Measurements from ENCODE around the gene GPLD1.

Gene GPLD1

DNA sequence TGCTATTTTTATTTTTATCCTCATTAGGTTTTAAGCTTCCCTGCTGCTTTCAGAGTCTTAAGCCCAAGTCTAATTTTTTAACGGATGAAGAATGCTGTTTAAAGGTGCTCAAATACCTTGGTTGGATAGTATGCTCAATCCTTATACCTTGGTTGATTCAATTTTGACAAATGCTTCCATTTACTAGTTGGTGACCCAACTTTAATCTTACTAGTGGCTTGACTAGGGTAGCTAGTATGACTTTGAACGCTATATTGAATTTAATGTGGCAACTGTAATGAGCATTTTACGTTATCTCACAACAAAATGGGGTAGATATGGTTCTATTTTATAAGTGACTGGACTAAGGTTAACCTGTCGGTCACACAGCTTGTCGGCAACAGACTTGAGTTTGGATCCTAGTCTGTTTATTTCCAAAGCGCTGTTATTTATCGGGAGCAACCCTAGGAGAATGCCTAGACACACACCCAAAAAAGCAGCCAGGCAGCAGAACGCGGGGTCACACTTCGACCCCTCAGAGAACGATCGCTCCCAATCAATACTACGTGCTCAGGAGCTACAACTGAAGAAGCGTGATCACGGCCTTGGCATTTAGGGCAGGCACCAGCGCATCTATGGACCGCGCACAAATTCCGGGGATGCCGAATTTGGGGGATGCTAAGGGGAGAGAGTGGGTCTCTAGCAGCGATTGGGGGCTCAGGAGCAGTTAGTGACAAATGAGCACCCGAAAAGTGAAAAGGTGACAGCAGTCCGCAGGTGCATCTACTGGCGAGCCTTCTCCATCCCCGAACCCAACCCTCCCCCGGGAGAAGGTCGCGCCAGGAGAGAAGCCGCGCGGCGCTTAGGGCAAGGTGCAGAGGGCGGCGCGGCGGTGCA, 4.8 kb upstream of the GPLD1 start:
- TF ChIP-seq CREB5 (CRISPR knock-in tag; IDR thresholded peaks at IDR 0.05; ENCODE audit: low read depth) (no peak), PATZ1 (CRISPR knock-in tag; IDR thresholded peaks at IDR 0.05; ENCODE audit: borderline replicate concordance) (no peak), ZNF70 (CRISPR knock-in tag; IDR thresholded peaks at IDR 0.05) (no peak), ISL1 (CRISPR knock-in tag; IDR thresholded peaks at IDR 0.05) (no peak), TCF4 (CRISPR knock-in tag; IDR thresholded peaks at IDR 0.05; ENCODE audit: borderline replicate concordance) (no peak), ZFP30 (CRISPR knock-in tag; IDR thresholded peaks at IDR 0.05) (no peak), TOX (CRISPR knock-in tag; IDR thresholded peaks at IDR 0.05; ENCODE audit: borderline replicate concordance) (no peak), ARNTL (CRISPR knock-in tag; IDR thresholded peaks at IDR 0.05; ENCODE audit: borderline replicate concordance, low read depth) (no peak), ZNF8 (CRISPR knock-in tag; IDR thresholded peaks at IDR 0.05) (no peak), ZC3H10 (CRISPR knock-in tag; IDR thresholded peaks at IDR 0.05) (no peak), ZFP3 (CRISPR knock-in tag; IDR thresholded peaks at IDR 0.05) (no peak), CSRNP3 (CRISPR knock-in tag; IDR thresholded peaks at IDR 0.05) (no peak), SNAI2 (CRISPR knock-in tag; IDR thresholded peaks at IDR 0.05) (no peak), BACH2 (CRISPR knock-in tag; IDR thresholded peaks at IDR 0.05; ENCODE audit: borderline replicate concordance) (no peak)
- TF ChIP-seq, protein P1, sequence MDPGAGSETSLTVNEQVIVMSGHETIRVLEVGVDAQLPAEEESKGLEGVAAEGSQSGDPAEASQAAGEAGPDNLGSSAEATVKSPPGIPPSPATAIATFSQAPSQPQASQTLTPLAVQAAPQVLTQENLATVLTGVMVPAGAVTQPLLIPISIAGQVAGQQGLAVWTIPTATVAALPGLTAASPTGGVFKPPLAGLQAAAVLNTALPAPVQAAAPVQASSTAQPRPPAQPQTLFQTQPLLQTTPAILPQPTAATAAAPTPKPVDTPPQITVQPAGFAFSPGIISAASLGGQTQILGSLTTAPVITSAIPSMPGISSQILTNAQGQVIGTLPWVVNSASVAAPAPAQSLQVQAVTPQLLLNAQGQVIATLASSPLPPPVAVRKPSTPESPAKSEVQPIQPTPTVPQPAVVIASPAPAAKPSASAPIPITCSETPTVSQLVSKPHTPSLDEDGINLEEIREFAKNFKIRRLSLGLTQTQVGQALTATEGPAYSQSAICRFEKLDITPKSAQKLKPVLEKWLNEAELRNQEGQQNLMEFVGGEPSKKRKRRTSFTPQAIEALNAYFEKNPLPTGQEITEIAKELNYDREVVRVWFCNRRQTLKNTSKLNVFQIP (CRISPR knock-in tag; IDR thresholded peaks at IDR 0.05; ENCODE audit: borderline replicate concordance, low read depth), result no peak
- TF ChIP-seq, protein P2, sequence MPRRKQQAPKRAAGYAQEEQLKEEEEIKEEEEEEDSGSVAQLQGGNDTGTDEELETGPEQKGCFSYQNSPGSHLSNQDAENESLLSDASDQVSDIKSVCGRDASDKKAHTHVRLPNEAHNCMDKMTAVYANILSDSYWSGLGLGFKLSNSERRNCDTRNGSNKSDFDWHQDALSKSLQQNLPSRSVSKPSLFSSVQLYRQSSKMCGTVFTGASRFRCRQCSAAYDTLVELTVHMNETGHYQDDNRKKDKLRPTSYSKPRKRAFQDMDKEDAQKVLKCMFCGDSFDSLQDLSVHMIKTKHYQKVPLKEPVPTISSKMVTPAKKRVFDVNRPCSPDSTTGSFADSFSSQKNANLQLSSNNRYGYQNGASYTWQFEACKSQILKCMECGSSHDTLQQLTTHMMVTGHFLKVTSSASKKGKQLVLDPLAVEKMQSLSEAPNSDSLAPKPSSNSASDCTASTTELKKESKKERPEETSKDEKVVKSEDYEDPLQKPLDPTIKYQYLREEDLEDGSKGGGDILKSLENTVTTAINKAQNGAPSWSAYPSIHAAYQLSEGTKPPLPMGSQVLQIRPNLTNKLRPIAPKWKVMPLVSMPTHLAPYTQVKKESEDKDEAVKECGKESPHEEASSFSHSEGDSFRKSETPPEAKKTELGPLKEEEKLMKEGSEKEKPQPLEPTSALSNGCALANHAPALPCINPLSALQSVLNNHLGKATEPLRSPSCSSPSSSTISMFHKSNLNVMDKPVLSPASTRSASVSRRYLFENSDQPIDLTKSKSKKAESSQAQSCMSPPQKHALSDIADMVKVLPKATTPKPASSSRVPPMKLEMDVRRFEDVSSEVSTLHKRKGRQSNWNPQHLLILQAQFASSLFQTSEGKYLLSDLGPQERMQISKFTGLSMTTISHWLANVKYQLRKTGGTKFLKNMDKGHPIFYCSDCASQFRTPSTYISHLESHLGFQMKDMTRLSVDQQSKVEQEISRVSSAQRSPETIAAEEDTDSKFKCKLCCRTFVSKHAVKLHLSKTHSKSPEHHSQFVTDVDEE (CRISPR knock-in tag; IDR thresholded peaks at IDR 0.05), result no peak
- ATAC-seq, result peak; percentile 8

GRCh38 chr6:24492475-24492874, 3.1 kb upstream of the GPLD1 start:
- ATAC-seq, result no peak
- TF ChIP-seq ZFP30 (CRISPR knock-in tag; IDR thresholded peaks at IDR 0.05) (no peak), CREB5 (CRISPR knock-in tag; IDR thresholded peaks at IDR 0.05; ENCODE audit: low read depth) (no peak), TOX (CRISPR knock-in tag; IDR thresholded peaks at IDR 0.05; ENCODE audit: borderline replicate concordance) (no peak), CSDC2 (CRISPR knock-in tag; IDR thresholded peaks at IDR 0.05) (no peak), BACH2 (CRISPR knock-in tag; IDR thresholded peaks at IDR 0.05; ENCODE audit: borderline replicate concordance) (no peak), RARB (CRISPR knock-in tag; IDR thresholded peaks at IDR 0.05) (no peak), GLIS3 (CRISPR knock-in tag; IDR thresholded peaks at IDR 0.05) (no peak), SNAI2 (CRISPR knock-in tag; IDR thresholded peaks at IDR 0.05) (no peak), ZNF70 (CRISPR knock-in tag; IDR thresholded peaks at IDR 0.05) (no peak), PPARA (CRISPR knock-in tag; IDR thresholded peaks at IDR 0.05; ENCODE audit: borderline replicate concordance) (no peak), ZFP3 (CRISPR knock-in tag; IDR thresholded peaks at IDR 0.05) (no peak), ZNF565 (CRISPR knock-in tag; conservative IDR thresholded peaks at IDR 0.05; ENCODE audit: low read depth) (no peak)
- TF ChIP-seq, protein P1 (CRISPR knock-in tag; IDR thresholded peaks at IDR 0.05; ENCODE audit: borderline replicate concordance, low read depth), result no peak
